HG03469 (cell line): ENCODE data around the gene PNLIP.

Experiments
- ATAC-seq: cut with Tn5 transposase; IDR thresholded peaks from one replicate; pipeline ENCODE4 v1.9.1; 2021; ENCODE audit warnings: mild to moderate bottlenecking, moderate library complexity, moderate number of reproducible peaks; ENCODE audit not compliant: unreplicated experiment

PNLIP gene

GRCh38 chr10:116613471-116613870 is 67.7 kb downstream of the PNLIP start:
- ATAC-seq: no peak

GRCh38 chr10:116614796-116615195 is 69.1 kb downstream of the PNLIP start:
- ATAC-seq: no peak

GRCh38 chr10:116615199-116615776 is 69.6 kb downstream of the PNLIP start:
- ATAC-seq: no peak
